MCF 10A (cell line): ENCODE results near the gene FAM83G. TPM values are rescaled to one million over a fixed set of nuclear protein-coding genes. Genes with fewer than 3 reads are reported as not detected.
"Not testable (repeated sequence)": the region's sequence is repeated elsewhere in the genome, so short reads cannot be mapped to it uniquely, and the experiment has no call there.

Source experiments
- BruUV-seq: library from RNA; stranded (reverse); fragments of 400-500 nt; replicated peaks from 2 replicates; lab custom pipeline; 2021; lab: Mats Ljungman, UMichigan
- CTCF ChIA-PET: fragments of 300-600 bp; sonication (Branson Sonifier 250); formaldehyde crosslinking; extraction: SDS; loops from one replicate; lab custom pipeline; 2021; ENCODE audit warnings: antibody characterized with exemption, inconsistent platforms; lab: Yijun Ruan, JAX
- POLR2A ChIA-PET: fragments of 300-600, 350-650 bp; sonication (Branson Sonifier 250); formaldehyde crosslinking; extraction: SDS; loops from one replicate; lab custom pipeline; 2020; ENCODE audit warnings: antibody characterized with exemption, inconsistent platforms; lab: Yijun Ruan, JAX
- DNase-seq: peaks from one replicate; pipeline ENCODE4 v3.0.0-alpha.2; 2018; ENCODE audit not compliant: unreplicated experiment
- H3K27ac Mint-ChIP-seq: one replicate; pipeline ENCODE4 v1.8.0; 2022; ENCODE audit warnings: mild to moderate bottlenecking, low read depth, mixed read lengths; ENCODE audit not compliant: unreplicated experiment
- H3K27me3 Mint-ChIP-seq: one replicate; pipeline ENCODE4 v1.8.0; 2022; ENCODE audit warnings: mixed read lengths; ENCODE audit not compliant: insufficient read depth, unreplicated experiment
- H3K36me3 Mint-ChIP-seq: one replicate; pipeline ENCODE4 v1.8.0; 2022; ENCODE audit warnings: mild to moderate bottlenecking, moderate library complexity, mixed read lengths; ENCODE audit not compliant: insufficient read depth, unreplicated experiment
- H3K4me1 Mint-ChIP-seq: one replicate; pipeline ENCODE4 v1.8.0; 2022; ENCODE audit warnings: mixed read lengths; ENCODE audit not compliant: insufficient read depth, unreplicated experiment
- H3K4me3 Mint-ChIP-seq: one replicate; pipeline ENCODE4 v1.8.0; 2022; ENCODE audit warnings: mild to moderate bottlenecking, moderate library complexity, mixed read lengths; ENCODE audit not compliant: unreplicated experiment
- H3K9me3 Mint-ChIP-seq: one replicate; pipeline ENCODE4 v1.8.0; 2022; ENCODE audit warnings: mixed read lengths; ENCODE audit not compliant: unreplicated experiment
- intact Hi-C: fragments of 100-400 bp; cut with micrococcal nuclease; formaldehyde crosslinking; loops from 2 replicates; pipeline ENCODE4 v1.14.1; 2022
- total RNA-seq: library from RNA; stranded (reverse); gene quantifications from 2 replicates; pipeline ENCODE4 v1.2.3, GENCODE V29; 2022
- TF ChIP-seq, protein P1 (sequence below): fragments of 200-600 bp; IDR thresholded peaks from one replicate; pipeline ENCODE4 v1.8.0; 2022; ENCODE audit warnings: antibody characterized with exemption, mild to moderate bottlenecking; ENCODE audit not compliant: unreplicated experiment

The FAM83G gene
- total RNA-seq, 1 experiment from 2014 or later = 50.1 TPM

DNA sequence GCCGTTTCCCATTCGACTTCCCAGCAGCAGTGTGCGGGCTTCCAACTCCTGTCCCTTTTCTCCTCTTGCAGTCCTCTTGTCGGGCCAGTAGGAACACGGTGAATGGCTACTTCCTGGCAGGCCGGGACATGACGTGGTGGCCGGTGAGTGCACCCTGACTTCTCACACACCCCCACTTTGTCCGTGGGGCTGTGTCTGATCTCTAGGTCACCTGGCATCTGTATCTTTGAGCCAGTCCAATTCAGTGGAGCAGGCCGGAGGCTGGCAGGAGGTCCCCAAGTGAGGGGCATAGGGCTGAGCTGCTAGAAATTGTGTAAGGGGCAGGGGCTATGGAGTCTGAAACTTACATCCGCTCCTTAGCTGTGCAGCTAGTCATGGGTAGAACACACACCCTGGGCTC lies 46.0 kb downstream of the FAM83G start:
- POLR2A ChIA-PET = no interaction called here
- CTCF ChIA-PET = interaction anchor here (0.7 to 1.7 kb wide), 4 partner anchors 8 to 64 kb away, joined by 3 to 4 read pairs (median 4); no protein-coding TSS in a partner anchor
- H3K9me3 Mint-ChIP-seq = no peaks in the 10 kb centered on the region
- H3K36me3 Mint-ChIP-seq = no peaks in the 10 kb centered on the region
- TF ChIP-seq, protein P1, sequence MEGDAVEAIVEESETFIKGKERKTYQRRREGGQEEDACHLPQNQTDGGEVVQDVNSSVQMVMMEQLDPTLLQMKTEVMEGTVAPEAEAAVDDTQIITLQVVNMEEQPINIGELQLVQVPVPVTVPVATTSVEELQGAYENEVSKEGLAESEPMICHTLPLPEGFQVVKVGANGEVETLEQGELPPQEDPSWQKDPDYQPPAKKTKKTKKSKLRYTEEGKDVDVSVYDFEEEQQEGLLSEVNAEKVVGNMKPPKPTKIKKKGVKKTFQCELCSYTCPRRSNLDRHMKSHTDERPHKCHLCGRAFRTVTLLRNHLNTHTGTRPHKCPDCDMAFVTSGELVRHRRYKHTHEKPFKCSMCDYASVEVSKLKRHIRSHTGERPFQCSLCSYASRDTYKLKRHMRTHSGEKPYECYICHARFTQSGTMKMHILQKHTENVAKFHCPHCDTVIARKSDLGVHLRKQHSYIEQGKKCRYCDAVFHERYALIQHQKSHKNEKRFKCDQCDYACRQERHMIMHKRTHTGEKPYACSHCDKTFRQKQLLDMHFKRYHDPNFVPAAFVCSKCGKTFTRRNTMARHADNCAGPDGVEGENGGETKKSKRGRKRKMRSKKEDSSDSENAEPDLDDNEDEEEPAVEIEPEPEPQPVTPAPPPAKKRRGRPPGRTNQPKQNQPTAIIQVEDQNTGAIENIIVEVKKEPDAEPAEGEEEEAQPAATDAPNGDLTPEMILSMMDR = no peak
- H3K27me3 Mint-ChIP-seq = no peaks in the 10 kb centered on the region
- intact Hi-C loops = no loop called here
- no peak overlapping the region for H3K27ac Mint-ChIP-seq
- BruUV-seq = no TSS peak
- no peak overlapping the region for H3K4me3 Mint-ChIP-seq
- DNase-seq = no peak
- H3K4me1 Mint-ChIP-seq = no peaks in the 10 kb centered on the region

DNA sequence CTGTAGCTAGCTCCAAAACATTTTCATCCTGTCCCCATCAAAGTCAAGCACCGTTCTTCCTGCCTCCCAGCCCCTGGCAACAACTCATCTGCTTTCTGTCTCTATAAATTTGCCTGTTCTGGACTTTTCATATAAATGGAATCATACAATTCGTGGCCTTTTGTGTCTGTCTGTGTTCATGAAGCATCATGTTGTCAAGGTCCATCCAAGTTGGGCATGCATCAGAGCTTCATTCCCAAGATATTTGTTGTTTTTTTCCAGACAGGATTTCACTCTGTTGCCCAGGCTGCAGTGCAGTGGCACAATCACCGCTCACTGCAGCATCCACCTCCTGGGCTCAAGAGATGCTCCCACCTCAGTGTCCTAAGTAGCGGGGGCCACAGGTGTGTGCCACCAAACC lies 46.7 kb downstream of the FAM83G start:
- H3K4me3 Mint-ChIP-seq = no peak overlapping the region
- H3K36me3 Mint-ChIP-seq = no peaks in the 10 kb centered on the region
- H3K4me1 Mint-ChIP-seq = no peaks in the 10 kb centered on the region
- intact Hi-C loops = no loop called here
- ChIA-PET POLR2A (no interaction called here), CTCF (interaction anchor here (0.7 to 1.6 kb wide), 4 partner anchors 10 to 331 kb away, joined by 3 to 4 read pairs (median 4); no protein-coding TSS in a partner anchor)
- H3K27me3 Mint-ChIP-seq = no peaks in the 10 kb centered on the region
- no peak overlapping the region for H3K27ac Mint-ChIP-seq
- H3K9me3 Mint-ChIP-seq = no peaks in the 10 kb centered on the region
- no TSS peak for BruUV-seq
- no peak for DNase-seq
- TF ChIP-seq, protein P1 = no peak

DNA sequence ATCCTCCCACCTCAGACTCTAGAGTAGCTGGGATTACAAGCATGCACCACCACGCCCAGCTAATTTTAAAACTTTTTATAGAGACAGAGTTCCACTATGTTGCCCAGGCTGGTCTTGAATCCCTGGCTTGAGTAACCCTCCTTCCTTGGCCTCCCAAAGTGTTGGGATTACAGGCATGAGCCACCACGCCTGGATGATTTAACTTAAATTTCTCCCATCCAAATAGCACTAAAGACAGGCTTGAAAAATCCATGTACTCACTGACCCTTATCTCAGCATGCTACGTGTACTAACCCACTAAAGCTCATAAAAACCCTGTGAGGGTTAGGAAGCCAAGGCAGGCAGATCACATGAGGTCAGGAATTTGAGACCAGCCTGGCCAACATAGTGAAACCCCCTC lies 48.0 kb downstream of the FAM83G start:
- BruUV-seq = no TSS peak
- TF ChIP-seq, protein P1 = no peak
- H3K4me1 Mint-ChIP-seq = no peaks in the 10 kb centered on the region
- ChIA-PET CTCF (interaction anchor here (1.6 kb wide), 1 partner anchor 9 kb away, joined by 4 read pairs; no protein-coding TSS in a partner anchor), POLR2A (interaction anchor here (0.9 kb wide), 1 partner anchor 14 kb away, joined by 3 read pairs; no protein-coding TSS in a partner anchor)
- H3K4me3 Mint-ChIP-seq = no peak overlapping the region
- intact Hi-C loops = no loop called here
- H3K9me3 Mint-ChIP-seq = no peaks in the 10 kb centered on the region
- no peaks in the 10 kb centered on the region for H3K36me3 Mint-ChIP-seq
- H3K27me3 Mint-ChIP-seq = no peaks in the 10 kb centered on the region
- no peak for DNase-seq
- H3K27ac Mint-ChIP-seq = no peak overlapping the region

DNA sequence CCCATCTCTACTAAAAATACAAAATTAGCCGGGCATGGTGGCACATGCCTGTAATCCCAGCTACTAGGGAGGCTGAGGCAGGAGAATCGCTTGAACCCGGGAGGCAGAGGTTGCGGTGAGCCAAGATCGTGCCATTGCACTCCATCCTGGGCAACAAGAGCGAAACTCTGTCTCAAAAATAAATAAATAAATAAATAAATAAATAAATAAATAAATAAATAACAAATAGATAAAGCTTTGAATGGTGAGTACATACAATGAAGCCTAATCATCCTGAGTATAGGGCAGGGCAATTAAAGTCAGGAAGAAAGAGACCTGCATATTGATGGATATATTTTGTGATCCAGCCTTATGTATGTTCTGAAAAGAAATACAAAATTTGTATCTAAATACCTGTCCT lies 48.5 kb downstream of the FAM83G start:
- H3K4me1 Mint-ChIP-seq, H3K9me3 Mint-ChIP-seq, DNase-seq, BruUV-seq, POLR2A ChIA-PET, H3K27ac Mint-ChIP-seq, H3K4me3 Mint-ChIP-seq, H3K36me3 Mint-ChIP-seq, H3K27me3 Mint-ChIP-seq, CTCF ChIA-PET, intact Hi-C loops: not testable (repeated sequence)
